Stimulated activated naive CD4-positive, alpha-beta T cell treated with Interleukin-2 at 50 U/mL for 16 hours (primary cell): Measurements from ENCODE around the gene OSER1.
"Not testable (repeated sequence)": the region's sequence is repeated elsewhere in the genome, so short reads cannot be mapped to it uniquely, and the experiment has no call there.

Source experiments
- DNase-seq: peaks from one replicate; lab custom pipeline; 2025; lab: John Stamatoyannopoulos, UW

OSER1 gene

GRCh38 chr20:44200371-44200770, 10.2 kb downstream of the OSER1 start:
- DNase-seq, result no peak

GRCh38 chr20:44199877-44200276, 10.7 kb downstream of the OSER1 start:
- DNase-seq, result no peak

- DNase-seq, result no peak
Observed at GRCh38 chr20:44198872-44199271, 11.7 kb downstream of the OSER1 start.

- no peak for DNase-seq
Observed at GRCh38 chr20:44196271-44196670, 14.3 kb downstream of the OSER1 start.

GRCh38 chr20:44195605-44196004, 15.0 kb downstream of the OSER1 start:
- no peak for DNase-seq

- no peak for DNase-seq
Observed at GRCh38 chr20:44193801-44194200, 16.8 kb downstream of the OSER1 start.

- DNase-seq, result not testable (repeated sequence)
Observed at GRCh38 chr20:44191640-44192039, 18.9 kb downstream of the OSER1 start.

- not testable (repeated sequence) for DNase-seq
Observed at GRCh38 chr20:44190197-44190852, 20.2 kb downstream of the OSER1 start.

GRCh38 chr20:44188752-44189151, 21.8 kb downstream of the OSER1 start:
- no peak for DNase-seq

GRCh38 chr20:44187772-44188709, 22.5 kb downstream of the OSER1 start:
- no peak for DNase-seq

GRCh38 chr20:44187054-44187771, 23.4 kb downstream of the OSER1 start, which contains the start of gene JPH2:
Gene JPH2 (minus strand): TSS chr20:44187188. CDS start chr20:44186705, 483 bp downstream.
- DNase-seq, result no peak

GRCh38 chr20:44186674-44187053, 23.9 kb downstream of the OSER1 start:
- DNase-seq, result no peak

- DNase-seq, result no peak
Observed at GRCh38 chr20:44186201-44186600, 24.4 kb downstream of the OSER1 start.

- no peak for DNase-seq
Observed at GRCh38 chr20:44185574-44185973, 25.0 kb downstream of the OSER1 start.

- DNase-seq, result no peak
Observed at GRCh38 chr20:44183282-44183681, 27.3 kb downstream of the OSER1 start.

- DNase-seq, result no peak
Observed at GRCh38 chr20:44182863-44183262, 27.7 kb downstream of the OSER1 start.

GRCh38 chr20:44182135-44182765, 28.3 kb downstream of the OSER1 start:
- DNase-seq, result no peak

GRCh38 chr20:44181611-44182010, 29.0 kb downstream of the OSER1 start:
- DNase-seq, result no peak

GRCh38 chr20:44180814-44181213, 29.8 kb downstream of the OSER1 start:
- no peak for DNase-seq

- no peak for DNase-seq
Observed at GRCh38 chr20:44176833-44177534, 33.6 kb downstream of the OSER1 start.

GRCh38 chr20:44174996-44175765, 35.4 kb downstream of the OSER1 start:
- DNase-seq, result no peak
